ENCODE data around the gene TSPAN1. TPM values are rescaled to one million over a fixed set of nuclear protein-coding genes. Genes with fewer than 3 reads are reported as not detected.

Gene TSPAN1
- total and polyA plus RNA-seq, 2 of the 13 experiments (the other 11 are each of a cell fraction or from before 2014, with no cell fraction given): 1.7 to 2.9 TPM

GRCh38 chr1:46179138-46180081, 4.5 kb downstream of the TSPAN1 start (continued):
- TF ChIP-seq ZNF674 (CRISPR knock-in tag; IDR thresholded peaks at IDR 0.05; ENCODE audit: low read depth) (no peak), THRA (CRISPR knock-in tag; IDR thresholded peaks at IDR 0.05; ENCODE audit: borderline replicate concordance) (no peak), ZHX2 (IDR thresholded peaks at IDR 0.05; ENCODE audit: low read depth) (no peak), ZHX2 (CRISPR knock-in tag; IDR thresholded peaks at IDR 0.05; ENCODE audit: borderline replicate concordance) (no peak), RAD51 (IDR thresholded peaks at IDR 0.05; ENCODE audit: borderline replicate concordance) (no peak), LCORL (IDR thresholded peaks at IDR 0.05) (no peak), LCORL (CRISPR knock-in tag; IDR thresholded peaks at IDR 0.05) (no peak), ZSCAN25 (CRISPR knock-in tag; IDR thresholded peaks at IDR 0.05) (no peak), NBN (conservative IDR thresholded peaks at IDR 0.05) (no peak), STAT6 (CRISPR knock-in tag; IDR thresholded peaks at IDR 0.05; ENCODE audit: borderline replicate concordance) (no peak), HNRNPUL1 (IDR thresholded peaks at IDR 0.05; ENCODE audit: low read depth, low read length) (no peak), FOXK2 (IDR thresholded peaks at IDR 0.05) (no peak), ZNF326 (CRISPR knock-in tag; IDR thresholded peaks at IDR 0.05; ENCODE audit: borderline replicate concordance) (no peak), ZBTB25 (CRISPR knock-in tag; IDR thresholded peaks at IDR 0.05) (no peak), NONO (IDR thresholded peaks at IDR 0.05) (no peak), NONO (CRISPR knock-in tag; conservative IDR thresholded peaks at IDR 0.05) (0 out of 2 replicates have a peak, but pooled peaks have one; percentile 28), ZBTB20 (CRISPR knock-in tag; IDR thresholded peaks at IDR 0.05; ENCODE audit: borderline replicate concordance, low read depth) (no peak), ZNF136 (CRISPR knock-in tag; IDR thresholded peaks at IDR 0.05; ENCODE audit: low read depth) (no peak), RCOR2 (CRISPR knock-in tag; IDR thresholded peaks at IDR 0.05) (no peak)

Measured in HepG2 (cell line).